H1 (cell line): Measurements from ENCODE around the gene PRKAR2A. TPM values are rescaled to one million over a fixed set of nuclear protein-coding genes. Genes with fewer than 3 reads are reported as not detected.

ENCODE experiments used
- ASH2L ChIP-seq: fragments of 200-600, 300-600 bp; sonication (generic); IDR thresholded peaks from one replicate; pipeline ENCODE4 v1.7.1; 2017; ENCODE audit warnings: low read length
- BACH1 ChIP-seq: IDR thresholded peaks from 2 replicates; pipeline ENCODE4 v1.6.1; 2012; ENCODE audit warnings: low read length, improper control_type of control experiment
- EP300 ChIP-seq, 2 experiments: IDR thresholded peaks; 1 replicate in 1 of 2; 2 replicates in 1 of 2; pipeline ENCODE4 v1.6.1; 2011 to 2012; ENCODE audit warnings: low read depth in 2 of 2, low read length in 2 of 2, mild to moderate bottlenecking in 2 of 2, borderline replicate concordance in 1 of 2, inconsistent platforms in 1 of 2, moderate library complexity in 1 of 2
- JUN ChIP-seq: IDR thresholded peaks from 2 replicates; pipeline ENCODE4 v1.6.1; 2011; ENCODE audit warnings: low read depth, mild to moderate bottlenecking, improper control_type of control experiment, low read length
- JUND ChIP-seq: IDR thresholded peaks from 2 replicates; pipeline ENCODE4 v1.6.1; 2011; ENCODE audit warnings: mild to moderate bottlenecking, improper control_type of control experiment, low read length
- KDM1A ChIP-seq: fragments of 200-600, 300-600 bp; sonication (generic); IDR thresholded peaks from 2 replicates; pipeline ENCODE4 v1.7.1; 2016; ENCODE audit warnings: mild to moderate bottlenecking, low read length, borderline replicate concordance
- KDM4A ChIP-seq: IDR thresholded peaks from one replicate; pipeline ENCODE4 v1.7.1; 2012; ENCODE audit warnings: low read depth, mild to moderate bottlenecking, moderate library complexity, low read length, inconsistent platforms; ENCODE audit not compliant: severe bottlenecking
- KDM5A ChIP-seq: fragments of 200-600 bp; IDR thresholded peaks from 2 replicates; pipeline ENCODE4 v1.7.1; 2012; ENCODE audit warnings: mild to moderate bottlenecking, low read length, inconsistent platforms, mixed read lengths
- PHF8 ChIP-seq: fragments of 200-600 bp; sonication (generic); conservative IDR thresholded peaks from 2 replicates; pipeline ENCODE4 v1.7.1; 2012; ENCODE audit warnings: low read depth, mild to moderate bottlenecking, inconsistent platforms, low read length, moderate library complexity
- POLR2AphosphoS5 ChIP-seq: IDR thresholded peaks from 2 replicates; pipeline ENCODE4 v1.6.1; 2011; ENCODE audit warnings: low read depth, low read length
- RAD21 ChIP-seq, 2 experiments: IDR thresholded peaks in 1 of 2; conservative IDR thresholded peaks in 1 of 2; 2 replicates each; pipeline ENCODE4 v1.6.1; 2011; ENCODE audit warnings: low read depth in 2 of 2, low read length in 2 of 2, improper control_type of control experiment in 1 of 2, inconsistent platforms in 1 of 2, mild to moderate bottlenecking in 1 of 2, moderate library complexity in 1 of 2
- RXRA ChIP-seq: IDR thresholded peaks from 2 replicates; pipeline ENCODE4 v1.6.1; 2011; ENCODE audit warnings: low read depth, mild to moderate bottlenecking, low read length, moderate library complexity; ENCODE audit not compliant: insufficient read depth
- SRF ChIP-seq: IDR thresholded peaks from 2 replicates; pipeline ENCODE4 v1.6.1; 2011; ENCODE audit warnings: mild to moderate bottlenecking, low read depth, low read length, moderate library complexity
- TCF12 ChIP-seq: IDR thresholded peaks from 2 replicates; pipeline ENCODE4 v1.6.1; 2011; ENCODE audit warnings: low read depth, mild to moderate bottlenecking, low read length
- ZNF274 ChIP-seq: IDR thresholded peaks from 2 replicates; pipeline ENCODE4 v1.7.0; 2012; ENCODE audit warnings: low read length, borderline replicate concordance; ENCODE audit errors: extremely low read depth
- polyA plus RNA-seq, 7 experiments: library from polyadenylated mRNA; depleted of rRNA in 3 of 7; stranded (reverse) in 5 of 7; unstranded in 2 of 7; fragments of >200 nt in 5 of 7; fragments of 200-250 nt in 2 of 7; gene quantifications; 1 replicate in 5 of 7; 2 replicates in 1 of 7; 4 replicates in 1 of 7; pipeline versions ENCODE4 v1.2.1 to v1.2.3, GENCODE V29; 2011 to 2013; ENCODE audit warnings: missing spikeins in 2 of 7, mixed read lengths in 2 of 7
- total RNA-seq: library from RNA; stranded (reverse); fragmentation: NEBNext Ultra II Directional; extraction: Animal tissue kit (Norgen Biotek cat#: 25700); gene quantifications from 2 replicates; pipeline ENCODE4 v1.2.1, GENCODE V29; 2021
- TF ChIP-seq, protein P1 (sequence below), 3 experiments: IDR thresholded peaks; 1 replicate in 2 of 3; 2 replicates in 1 of 3; pipeline versions ENCODE4 v1.5.1 to v1.6.1; 2011; ENCODE audit warnings: low read length in 3 of 3, mild to moderate bottlenecking in 3 of 3, inconsistent platforms in 2 of 3, low read depth in 1 of 3, moderate library complexity in 1 of 3; ENCODE audit not compliant: insufficient read depth in 1 of 3; ENCODE audit errors: control extremely low read depth in 1 of 3
- TF ChIP-seq, protein P2 (sequence below): IDR thresholded peaks from 2 replicates; pipeline ENCODE4 v1.6.1; 2011; ENCODE audit warnings: low read length, improper control_type of control experiment

The PRKAR2A gene
- total and polyA plus RNA-seq, 2 of the 8 experiments (the other 6 are each of a cell fraction or from before 2014, with no cell fraction given), result 6.3 to 42.4 TPM

DNA sequence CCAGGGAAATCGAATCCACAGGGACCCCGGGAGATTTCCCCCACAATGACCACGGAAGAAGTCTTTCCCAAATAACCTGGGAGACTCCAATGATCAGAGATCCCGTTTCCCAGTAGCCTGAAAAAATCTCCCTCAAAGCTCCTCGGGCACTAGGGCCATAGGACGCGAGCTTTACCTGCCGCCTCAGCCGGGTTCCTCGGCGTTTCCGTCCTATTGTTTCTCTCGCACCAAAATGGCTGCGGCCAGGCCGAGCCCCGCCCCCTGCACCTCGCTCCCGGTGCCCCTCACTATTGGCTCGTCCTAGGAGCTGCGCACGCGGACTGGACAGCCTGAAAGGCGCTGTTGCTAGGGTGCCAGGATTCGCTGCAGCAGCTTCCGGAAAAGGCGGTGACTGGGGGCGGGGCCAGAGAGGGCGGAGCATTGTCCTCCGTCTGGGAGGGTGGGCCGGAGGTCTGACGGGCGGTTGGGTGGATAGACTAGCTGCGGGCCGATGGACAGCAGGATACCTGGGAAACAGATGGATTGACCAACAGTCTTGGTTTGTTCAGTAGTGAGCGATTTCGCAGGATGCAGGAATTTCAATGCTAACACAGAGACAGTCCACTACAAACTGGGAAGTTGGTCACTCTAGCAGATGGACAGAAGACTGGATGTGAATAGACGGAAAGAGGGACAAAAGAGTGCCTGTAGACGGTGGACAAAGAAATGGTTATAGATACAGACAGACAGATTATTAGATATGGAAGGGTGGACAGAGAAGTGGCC is 130.5 kb downstream of the PRKAR2A start, which contains the start of gene IP6K2 (continued):
- TF ChIP-seq TCF12 (no peak), KDM5A (no peak), ZNF274 (no peak), KDM4A (no peak), POLR2AphosphoS5 (peak; percentile 91), JUND (no peak), PHF8 (peak; percentile 88), BACH1 (no peak), RXRA (no peak), EP300 (IDR thresholded peaks at IDR 0.05; ENCODE audit: borderline replicate concordance in 1 of 2, low read depth in 2 of 2, low read length in 2 of 2) (no peak), SRF (no peak), JUN (no peak), RAD21 (IDR thresholded peaks at IDR 0.05 in 1 of 2, conservative IDR thresholded peaks at IDR 0.05 in 1 of 2; ENCODE audit: low read depth in 2 of 2, low read length in 2 of 2) (no peak), ASH2L (peak; percentile 67), KDM1A (no peak)
- TF ChIP-seq, protein P1, sequence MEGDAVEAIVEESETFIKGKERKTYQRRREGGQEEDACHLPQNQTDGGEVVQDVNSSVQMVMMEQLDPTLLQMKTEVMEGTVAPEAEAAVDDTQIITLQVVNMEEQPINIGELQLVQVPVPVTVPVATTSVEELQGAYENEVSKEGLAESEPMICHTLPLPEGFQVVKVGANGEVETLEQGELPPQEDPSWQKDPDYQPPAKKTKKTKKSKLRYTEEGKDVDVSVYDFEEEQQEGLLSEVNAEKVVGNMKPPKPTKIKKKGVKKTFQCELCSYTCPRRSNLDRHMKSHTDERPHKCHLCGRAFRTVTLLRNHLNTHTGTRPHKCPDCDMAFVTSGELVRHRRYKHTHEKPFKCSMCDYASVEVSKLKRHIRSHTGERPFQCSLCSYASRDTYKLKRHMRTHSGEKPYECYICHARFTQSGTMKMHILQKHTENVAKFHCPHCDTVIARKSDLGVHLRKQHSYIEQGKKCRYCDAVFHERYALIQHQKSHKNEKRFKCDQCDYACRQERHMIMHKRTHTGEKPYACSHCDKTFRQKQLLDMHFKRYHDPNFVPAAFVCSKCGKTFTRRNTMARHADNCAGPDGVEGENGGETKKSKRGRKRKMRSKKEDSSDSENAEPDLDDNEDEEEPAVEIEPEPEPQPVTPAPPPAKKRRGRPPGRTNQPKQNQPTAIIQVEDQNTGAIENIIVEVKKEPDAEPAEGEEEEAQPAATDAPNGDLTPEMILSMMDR (IDR thresholded peaks at IDR 0.05; ENCODE audit: control extremely low read depth in 1 of 3, insufficient read depth in 1 of 3, low read depth in 1 of 3, low read length in 3 of 3), result no peak
- TF ChIP-seq, protein P2, sequence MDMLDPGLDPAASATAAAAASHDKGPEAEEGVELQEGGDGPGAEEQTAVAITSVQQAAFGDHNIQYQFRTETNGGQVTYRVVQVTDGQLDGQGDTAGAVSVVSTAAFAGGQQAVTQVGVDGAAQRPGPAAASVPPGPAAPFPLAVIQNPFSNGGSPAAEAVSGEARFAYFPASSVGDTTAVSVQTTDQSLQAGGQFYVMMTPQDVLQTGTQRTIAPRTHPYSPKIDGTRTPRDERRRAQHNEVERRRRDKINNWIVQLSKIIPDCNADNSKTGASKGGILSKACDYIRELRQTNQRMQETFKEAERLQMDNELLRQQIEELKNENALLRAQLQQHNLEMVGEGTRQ, result no peak
